Germinal center (tissue), 1 donor: ENCODE results near the gene KLRC2.
"Not testable (repeated sequence)": the region's sequence is repeated elsewhere in the genome, so short reads cannot be mapped to it uniquely, and the experiment has no call there.

Experiments used
- DNase-seq: peaks from one replicate; pipeline ENCODE4 v3.0.0; 2012; ENCODE audit warnings: mixed read lengths, low spot score

Gene KLRC2

DNA sequence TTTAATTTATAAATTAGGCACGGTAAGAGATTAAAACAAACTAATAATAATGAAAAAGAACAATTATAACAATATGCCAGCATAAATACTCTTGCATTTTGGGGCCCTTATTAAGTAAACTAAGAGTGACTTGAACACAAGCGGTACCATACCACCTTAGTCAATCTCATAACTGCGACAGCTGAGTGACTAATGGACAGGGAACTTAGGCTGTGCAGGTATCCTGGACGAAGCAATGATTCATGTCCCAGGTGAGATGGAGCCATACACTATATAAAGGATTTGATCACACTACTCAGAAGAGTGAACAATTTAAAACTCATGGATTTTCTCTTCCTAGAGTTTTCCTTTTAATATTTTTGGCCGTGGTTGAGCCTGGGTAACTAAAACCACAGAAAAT, 30.5 kb downstream of the KLRC2 start:
- DNase-seq, result no peak

DNA sequence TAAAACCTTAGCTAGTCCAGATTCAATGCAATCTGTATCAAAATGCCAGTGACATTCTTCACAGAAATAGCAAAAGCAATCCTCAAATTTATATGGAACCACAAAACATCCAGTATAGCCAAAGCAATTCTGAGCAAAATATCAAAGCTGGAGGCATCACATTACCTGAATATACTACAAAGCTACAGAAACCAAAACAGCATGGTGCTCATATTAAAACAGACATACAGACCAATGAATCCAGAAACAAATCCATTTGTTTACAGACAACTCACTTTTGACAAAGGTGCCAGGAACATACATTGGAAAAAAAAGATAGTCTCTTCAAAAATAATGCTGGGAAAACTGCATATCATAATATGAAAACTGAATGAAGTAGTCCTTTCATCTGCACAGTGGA, 31.0 kb downstream of the KLRC2 start:
- no peak for DNase-seq

DNA sequence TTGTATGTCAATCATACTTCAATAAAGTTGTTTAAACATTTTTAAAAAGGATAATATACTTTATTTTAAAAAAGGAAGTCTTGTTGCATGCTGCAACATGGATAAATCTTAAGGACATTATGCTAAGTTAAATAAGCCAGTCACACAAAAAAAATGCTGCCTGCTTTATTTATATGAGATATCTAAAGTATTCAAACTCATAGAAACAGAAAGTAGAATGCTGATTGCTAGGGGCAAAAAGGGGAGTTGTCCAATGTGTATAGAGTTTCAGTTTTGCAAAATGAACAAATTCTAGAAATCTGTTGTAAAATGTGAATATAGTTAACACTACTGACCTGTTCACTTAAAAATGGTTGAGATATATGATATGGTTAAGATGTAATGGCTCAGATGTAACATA, 35.0 kb downstream of the KLRC2 start:
- no peak for DNase-seq

DNA sequence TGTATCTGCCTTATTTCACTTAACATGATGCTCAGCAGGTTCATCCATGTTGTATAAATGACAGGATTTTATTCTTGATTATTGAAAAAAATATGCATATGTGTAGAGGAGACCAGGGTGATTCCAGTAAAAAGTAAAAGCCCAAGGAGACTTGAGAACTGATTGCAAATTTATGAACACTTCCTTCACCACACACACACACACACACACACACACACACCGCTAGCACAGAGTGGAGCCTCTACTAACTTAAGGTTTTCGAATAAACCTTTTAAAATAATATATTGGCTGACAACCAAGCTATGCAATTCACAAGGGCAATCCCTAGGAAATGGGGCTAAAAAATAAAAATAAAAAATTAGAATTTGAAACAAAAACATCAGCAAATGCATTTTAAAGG, 37.6 kb downstream of the KLRC2 start:
- no peak for DNase-seq

DNA sequence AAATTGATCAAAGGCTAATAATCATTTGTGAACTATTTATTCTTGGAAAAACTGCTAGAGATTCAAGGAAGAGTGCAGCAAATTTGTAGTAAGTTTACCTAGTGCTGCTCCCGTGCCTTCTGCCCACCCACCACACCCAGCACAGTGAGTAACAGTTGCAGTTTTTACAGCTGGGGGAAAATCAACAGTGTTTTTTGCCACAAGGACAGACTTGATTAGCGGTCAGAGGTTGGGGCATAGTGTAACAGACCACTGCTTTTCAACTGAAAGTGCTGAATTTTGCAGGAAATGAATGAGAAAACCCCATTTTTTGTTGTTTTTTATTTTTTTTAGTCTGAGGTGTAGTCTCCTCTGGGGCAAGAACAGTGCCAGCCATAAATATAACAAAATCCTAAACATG, 38.5 kb downstream of the KLRC2 start:
- DNase-seq, result no peak

DNA sequence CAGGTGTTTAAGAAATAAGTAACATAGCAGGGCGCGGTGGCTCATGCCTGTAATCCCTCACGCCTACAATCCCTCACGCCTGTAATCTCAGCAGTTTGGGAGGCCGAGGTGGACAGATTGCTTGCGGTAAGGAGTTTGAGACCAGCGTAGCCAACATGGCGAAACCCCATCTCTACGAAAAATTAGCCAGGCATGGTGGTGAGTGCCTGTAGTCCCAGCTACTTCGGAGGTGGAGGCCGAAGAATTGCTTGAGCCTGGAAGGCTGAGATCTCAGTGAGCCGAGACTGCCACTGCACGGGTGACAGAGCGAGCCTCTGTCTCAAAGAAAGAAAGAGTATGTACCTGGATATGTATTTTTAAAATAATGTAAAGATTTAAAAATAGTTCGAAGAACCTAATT, 39.6 kb downstream of the KLRC2 start:
- DNase-seq, result not testable (repeated sequence)

DNA sequence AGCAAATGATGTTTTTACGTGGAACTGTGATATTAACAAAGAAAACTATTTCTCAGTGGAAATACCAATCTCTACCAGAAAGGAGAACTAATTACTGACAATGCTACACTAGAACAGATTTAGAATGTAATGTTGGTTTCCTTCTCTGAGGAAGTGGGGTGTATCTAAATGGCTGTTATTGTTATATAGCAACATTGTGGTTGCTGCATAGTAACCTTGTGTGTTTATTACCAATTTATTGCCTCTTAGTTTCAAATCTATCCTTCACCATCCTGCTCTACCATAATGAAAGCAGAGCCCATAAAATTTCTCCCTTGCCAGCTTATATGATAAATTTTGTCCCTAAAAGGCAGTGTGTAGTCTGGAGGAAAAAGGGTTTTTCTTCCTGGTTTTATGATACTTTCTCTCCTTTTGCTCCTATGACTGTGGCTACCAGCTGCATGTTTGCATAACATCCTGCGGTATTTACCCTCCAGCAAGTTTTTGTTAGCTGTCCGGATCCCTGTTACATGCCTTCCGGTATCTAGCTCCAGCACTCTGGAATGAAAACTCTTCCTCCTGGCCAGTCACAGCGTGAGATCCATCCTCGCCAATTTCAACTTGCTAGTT, 40.3 kb downstream of the KLRC2 start:
- no peak for DNase-seq

DNA sequence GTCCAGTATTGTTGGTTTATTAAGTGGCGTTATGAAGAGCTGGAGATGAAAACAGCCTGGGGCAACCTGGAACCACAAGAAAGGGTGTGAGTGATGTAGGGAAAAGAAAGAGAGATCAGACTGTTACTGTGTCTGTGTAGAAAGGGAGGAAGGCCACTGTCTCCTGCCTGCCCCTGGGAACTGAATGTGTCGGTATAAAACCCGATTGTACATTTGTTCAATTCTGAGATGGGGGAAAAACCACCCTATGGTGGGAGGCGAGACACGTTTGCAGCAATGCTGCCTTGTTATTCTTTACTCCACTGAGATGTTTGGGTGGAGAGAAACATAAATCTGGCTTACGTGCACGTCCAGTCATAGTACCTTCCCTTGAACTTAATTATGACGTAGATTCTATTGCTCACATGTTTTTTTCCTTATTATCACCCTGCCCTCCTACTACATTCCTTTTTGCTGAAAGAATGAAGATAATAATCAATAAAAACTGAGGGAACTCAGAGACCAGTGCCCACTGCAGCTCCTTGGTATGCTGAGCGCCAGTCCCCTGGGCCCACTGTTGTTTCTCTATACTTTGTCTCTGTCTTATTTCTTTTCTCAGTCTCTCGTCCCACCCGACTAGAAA, 41.2 kb downstream of the KLRC2 start:
- DNase-seq, result not testable (repeated sequence)

DNA sequence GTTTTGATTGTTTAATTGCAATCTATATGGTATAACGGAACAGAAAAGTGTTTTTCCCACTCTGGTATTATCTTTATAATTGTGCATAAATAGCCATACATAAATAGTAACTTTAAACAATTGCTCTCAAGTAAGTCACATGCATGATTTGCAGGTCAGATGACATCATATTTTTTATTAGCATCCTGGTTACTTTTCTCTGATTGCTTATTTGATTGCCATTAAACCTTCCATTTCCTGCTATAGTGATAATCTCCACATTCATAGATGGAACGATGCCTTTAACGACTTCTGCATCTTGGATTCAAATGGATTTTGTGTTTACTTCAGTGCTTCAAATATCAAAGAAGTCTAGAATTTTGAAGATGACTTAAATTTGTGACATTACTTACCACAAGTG, 42.5 kb downstream of the KLRC2 start:
- DNase-seq, result no peak

DNA sequence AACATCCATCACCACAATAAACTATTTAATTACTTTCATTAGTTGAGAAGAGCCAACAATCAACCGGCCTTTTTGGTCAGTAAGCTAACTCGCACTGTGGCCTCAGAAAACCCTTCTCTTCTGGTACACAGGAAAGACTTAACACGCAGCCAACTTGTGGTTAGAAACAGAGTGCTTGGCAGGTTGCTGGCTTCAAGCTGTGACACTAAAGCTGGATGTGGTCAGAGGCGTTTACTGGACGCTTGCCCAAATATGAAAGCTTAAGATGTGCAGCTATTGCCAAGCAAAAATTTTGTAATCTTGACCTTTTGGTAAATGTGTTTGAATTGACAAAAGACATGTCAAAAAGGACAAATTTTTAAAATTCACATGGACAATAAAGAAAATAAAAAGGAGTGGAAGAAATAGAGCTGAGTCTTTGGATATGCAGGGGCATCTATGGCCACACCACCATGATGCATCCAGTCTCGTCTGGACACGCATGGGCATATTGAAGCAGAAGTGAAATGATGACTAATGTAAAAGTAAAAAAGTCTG, 43.3 kb downstream of the KLRC2 start:
- DNase-seq, result no peak

DNA sequence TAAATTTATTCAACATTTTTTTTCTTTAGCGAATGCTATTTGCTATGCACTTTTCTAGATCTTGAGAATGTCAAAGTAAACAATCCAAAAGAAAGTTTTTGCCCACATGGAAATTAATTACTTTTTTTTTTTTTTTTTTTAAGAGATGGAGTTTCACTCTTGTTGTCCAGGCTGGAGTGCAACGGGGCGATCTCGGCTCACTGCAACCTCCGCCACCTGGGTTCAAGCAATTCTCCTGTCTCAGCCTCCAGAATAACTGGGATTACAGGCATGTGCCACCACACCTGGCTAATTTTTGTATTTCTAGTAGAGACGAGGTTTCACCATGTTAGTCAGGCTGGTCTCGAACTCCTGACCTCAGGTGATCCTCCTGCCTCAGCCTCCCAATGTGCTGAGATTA, 44.8 kb downstream of the KLRC2 start:
- DNase-seq, result not testable (repeated sequence)

DNA sequence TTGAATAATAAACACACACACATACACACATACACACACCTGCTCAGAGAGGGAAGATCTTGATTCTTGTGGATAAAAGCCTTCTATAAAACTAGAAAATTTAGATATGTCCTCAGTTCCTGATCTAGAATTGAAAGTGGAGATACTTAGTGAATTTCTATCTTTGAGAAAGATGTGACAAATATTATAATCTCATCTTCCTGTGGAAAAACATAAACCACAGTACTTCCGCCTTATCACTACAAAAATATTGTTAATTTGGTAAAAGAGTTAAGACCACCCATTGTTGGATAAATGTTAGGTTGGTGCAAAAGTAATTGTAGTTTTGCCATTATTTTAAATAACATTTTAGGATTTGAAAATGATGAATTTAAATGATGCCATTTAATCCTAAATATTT, 45.9 kb downstream of the KLRC2 start, which contains the start of gene KLRK1:
Gene KLRK1, minus strand, starts transcription at position 138 of the 400 bp plus-strand sequence. CDS start 1,231 bp downstream, outside the sequence.
- no peak for DNase-seq

DNA sequence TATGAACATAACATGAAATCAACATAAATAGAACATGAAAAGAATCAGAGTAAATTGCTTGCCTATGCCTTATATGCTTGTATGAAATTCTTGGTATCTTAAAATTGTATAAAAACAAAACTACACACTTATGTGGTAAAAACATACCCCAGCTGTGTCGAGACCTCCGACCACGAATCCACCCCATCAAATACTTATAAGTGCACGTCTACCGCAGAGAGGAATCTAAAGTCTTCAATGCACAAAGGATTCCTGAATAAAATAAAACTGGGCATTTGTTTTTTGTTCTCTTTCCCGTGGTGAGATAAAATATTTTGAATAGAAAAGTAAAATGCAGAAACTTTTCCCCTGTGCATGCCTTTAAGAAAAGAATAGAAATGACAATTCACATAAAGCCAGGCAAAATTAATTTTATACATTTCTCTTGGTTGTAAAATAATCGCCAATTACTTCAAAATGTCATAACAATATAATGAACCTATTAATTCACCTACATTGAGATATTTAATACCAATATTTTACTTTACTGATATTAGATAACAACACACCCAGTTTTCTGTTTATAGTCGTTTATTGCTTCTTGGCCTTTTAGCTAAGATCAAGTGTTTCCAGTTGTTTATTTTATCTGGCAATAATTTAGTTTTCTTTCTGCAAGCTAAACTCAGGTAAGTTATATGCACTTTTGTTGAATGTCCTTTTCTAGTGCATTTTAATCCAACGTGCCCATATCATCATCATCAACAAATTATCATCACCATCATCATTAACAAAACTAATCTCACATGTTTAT, 47.0 kb downstream of the KLRC2 start:
- DNase-seq, result no peak

DNA sequence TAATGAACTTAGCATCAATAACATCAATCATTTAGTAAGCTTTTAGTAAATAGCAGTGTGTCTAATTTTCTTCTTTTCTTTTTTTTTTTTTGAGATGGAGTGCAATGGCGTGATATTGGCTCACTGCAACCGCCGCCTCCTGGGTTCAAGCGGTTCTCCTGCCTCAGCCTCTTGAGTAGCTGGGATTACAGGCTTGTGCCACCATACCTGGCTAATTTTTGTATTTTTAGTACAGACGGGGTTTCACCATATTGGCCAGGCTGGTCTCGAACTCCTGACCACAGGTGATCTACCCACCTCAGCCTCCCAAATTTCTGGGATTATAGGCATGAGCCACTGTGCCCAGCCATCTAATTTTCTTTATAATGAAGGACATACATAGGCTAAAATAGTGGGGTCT, 48.3 kb downstream of the KLRC2 start:
- DNase-seq, result not testable (repeated sequence)

DNA sequence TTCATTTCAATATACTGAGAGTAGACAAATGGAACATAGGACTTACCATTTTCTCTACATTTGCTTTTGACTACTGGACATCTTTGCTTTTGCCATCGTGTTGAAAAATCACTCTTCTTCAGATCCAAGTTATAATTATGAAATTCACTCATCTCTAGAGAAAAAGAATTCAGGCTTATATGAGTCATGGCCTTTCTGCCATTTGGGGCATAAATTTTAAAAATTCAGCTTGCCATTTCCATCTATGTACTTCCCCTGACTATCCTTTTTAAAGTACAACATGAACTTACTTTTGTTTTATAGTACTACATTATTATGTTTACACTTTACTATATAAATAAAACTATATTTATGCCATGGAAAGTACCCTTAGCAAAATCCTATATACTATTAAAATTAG, 49.0 kb downstream of the KLRC2 start:
- DNase-seq, result no peak

DNA sequence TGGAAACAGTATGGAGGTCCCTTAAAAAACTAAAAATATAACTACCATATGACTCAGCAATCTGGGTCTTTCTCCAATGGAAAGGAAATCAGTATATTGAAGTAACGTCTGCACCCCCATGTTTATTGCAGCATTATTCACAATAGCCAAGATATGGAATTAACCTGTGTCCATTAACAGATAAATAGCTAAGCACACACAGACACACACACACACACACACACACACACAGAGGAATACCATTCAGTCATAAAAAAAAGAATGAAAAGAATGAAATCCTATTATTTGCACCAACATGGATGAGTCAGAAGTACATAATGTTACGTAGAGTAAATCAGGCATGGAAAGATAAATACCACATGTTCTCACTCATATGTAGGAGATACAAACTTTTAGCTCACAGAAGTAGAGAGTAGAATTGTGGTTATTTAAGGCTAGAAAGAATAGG, 50.6 kb downstream of the KLRC2 start:
- no peak for DNase-seq

DNA sequence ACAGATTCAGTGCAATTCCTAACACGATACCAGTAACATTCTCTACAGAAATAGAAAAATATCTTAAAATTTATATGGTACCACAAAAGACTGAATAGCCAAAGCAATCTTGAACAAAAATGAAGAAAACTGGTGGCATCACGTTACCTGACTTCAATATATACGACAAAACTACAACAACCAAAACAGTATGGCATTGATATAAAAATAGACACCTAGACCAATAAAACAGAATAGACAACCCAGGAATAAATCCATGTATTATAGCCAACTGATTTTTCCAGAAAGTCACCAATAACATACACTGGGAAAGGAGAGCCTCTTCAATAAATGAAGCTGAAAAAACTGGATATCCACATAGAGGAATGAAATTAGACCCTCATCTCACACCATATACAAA, 51.6 kb downstream of the KLRC2 start:
- no peak for DNase-seq

DNA sequence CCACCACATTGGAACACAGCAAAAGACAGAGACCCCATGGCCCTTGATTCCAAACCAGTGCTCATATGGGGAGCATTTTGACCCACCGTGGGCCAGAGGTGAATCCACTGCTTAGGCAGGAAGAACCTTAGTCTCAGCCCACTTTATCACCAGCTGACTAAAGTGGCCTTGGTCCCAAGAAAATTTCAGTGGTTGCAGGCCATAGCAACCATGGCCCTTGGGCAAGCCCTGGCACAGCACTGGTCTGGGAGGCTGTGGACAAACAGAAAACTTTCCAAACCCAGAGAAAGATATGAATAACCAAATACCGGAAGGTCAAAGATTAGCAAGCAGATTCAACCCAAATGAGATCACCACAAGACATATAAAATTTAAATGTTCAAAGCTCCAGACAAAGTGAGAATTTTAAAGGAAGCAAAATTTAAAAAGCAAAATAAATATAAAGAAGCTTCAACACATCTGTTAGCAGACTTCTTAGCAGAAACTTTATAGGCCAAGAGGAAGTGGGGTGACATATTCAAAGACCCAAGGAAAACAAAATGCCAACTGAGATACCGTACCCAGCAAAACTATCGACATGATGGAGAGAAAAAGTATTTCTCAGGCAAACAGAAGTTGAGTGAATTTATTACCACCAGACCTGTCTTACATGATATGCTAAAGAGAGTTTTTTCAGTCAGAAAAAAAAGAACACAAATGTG, 53.7 kb downstream of the KLRC2 start:
- no peak for DNase-seq
